H1 (cell line): ENCODE data around the gene ASGR1. TPM values are rescaled to one million over a fixed set of nuclear protein-coding genes. Genes with fewer than 3 reads are reported as not detected.

Experiments
- ATF3 ChIP-seq: IDR thresholded peaks from 2 replicates; pipeline ENCODE4 v1.6.1; 2011; ENCODE audit warnings: low read depth, mild to moderate bottlenecking, low read length; ENCODE audit not compliant: insufficient read depth
- BACH1 ChIP-seq: IDR thresholded peaks from 2 replicates; pipeline ENCODE4 v1.6.1; 2012; ENCODE audit warnings: low read length, improper control_type of control experiment
- CEBPB ChIP-seq: IDR thresholded peaks from 2 replicates; pipeline ENCODE4 v1.6.1; 2012; ENCODE audit warnings: low read depth, low read length
- CHD7 ChIP-seq: fragments of 300-600 bp; sonication (generic); IDR thresholded peaks from 2 replicates; pipeline ENCODE4 v1.7.1; 2012; ENCODE audit warnings: low read length, moderate library complexity, mild to moderate bottlenecking, inconsistent platforms; ENCODE audit not compliant: insufficient replicate concordance
- CTCF ChIP-seq, 3 experiments: IDR thresholded peaks; 1 replicate in 2 of 3; 2 replicates in 1 of 3; pipeline versions ENCODE4 v1.5.1 to v1.6.1; 2011; ENCODE audit warnings: low read length in 3 of 3, mild to moderate bottlenecking in 3 of 3, inconsistent platforms in 2 of 3, low read depth in 1 of 3, moderate library complexity in 1 of 3; ENCODE audit not compliant: insufficient read depth in 1 of 3; ENCODE audit errors: control extremely low read depth in 1 of 3
- EP300 ChIP-seq, 2 experiments: IDR thresholded peaks; 1 replicate in 1 of 2; 2 replicates in 1 of 2; pipeline ENCODE4 v1.6.1; 2011 to 2012; ENCODE audit warnings: low read depth in 2 of 2, low read length in 2 of 2, mild to moderate bottlenecking in 2 of 2, borderline replicate concordance in 1 of 2, inconsistent platforms in 1 of 2, moderate library complexity in 1 of 2
- SUZ12 ChIP-seq: fragments of 200-600 bp; sonication (generic); IDR thresholded peaks from 2 replicates; pipeline ENCODE4 v1.6.1; 2012; ENCODE audit warnings: mild to moderate bottlenecking, inconsistent platforms, low read length, moderate library complexity, mixed read lengths
- polyA plus RNA-seq, 7 experiments: library from polyadenylated mRNA; depleted of rRNA in 3 of 7; stranded (reverse) in 5 of 7; unstranded in 2 of 7; fragments of >200 nt in 5 of 7; fragments of 200-250 nt in 2 of 7; gene quantifications; 1 replicate in 5 of 7; 2 replicates in 1 of 7; 4 replicates in 1 of 7; pipeline versions ENCODE4 v1.2.1 to v1.2.3, GENCODE V29; 2011 to 2013; ENCODE audit warnings: missing spikeins in 2 of 7, mixed read lengths in 2 of 7
- total RNA-seq: library from RNA; stranded (reverse); fragmentation: NEBNext Ultra II Directional; extraction: Animal tissue kit (Norgen Biotek cat#: 25700); gene quantifications from 2 replicates; pipeline ENCODE4 v1.2.1, GENCODE V29; 2021

The ASGR1 gene
- total and polyA plus RNA-seq, 2 of the 8 experiments (the other 6 are each of a cell fraction or from before 2014, with no cell fraction given): 10.8 to 14.5 TPM

- TF ChIP-seq EP300 (IDR thresholded peaks at IDR 0.05; ENCODE audit: borderline replicate concordance in 1 of 2, low read depth in 2 of 2, low read length in 2 of 2) (peak; percentile 66 to 96), CTCF (IDR thresholded peaks at IDR 0.05; ENCODE audit: control extremely low read depth in 1 of 3, insufficient read depth in 1 of 3, low read depth in 1 of 3, low read length in 3 of 3) (peak; percentile 68 to 95 (median 78)), CEBPB (0 out of 2 replicates have a peak, but pooled peaks have one; percentile 51), ATF3 (0 out of 2 replicates have a peak, but pooled peaks have one; percentile 41), BACH1 (no peak), SUZ12 (no peak), CHD7 (no peak)
Observed at GRCh38 chr17:7213895-7214299, 34.7 kb upstream of the ASGR1 start (continued).
